H1 (cell line): ENCODE results near the gene CRABP2.

ENCODE experiments used
- GABPA ChIP-seq: IDR thresholded peaks from 2 replicates; pipeline ENCODE4 v1.6.1; 2011; ENCODE audit warnings: mild to moderate bottlenecking, low read length, moderate library complexity, borderline replicate concordance; ENCODE audit not compliant: insufficient read depth
- KDM4A ChIP-seq: IDR thresholded peaks from one replicate; pipeline ENCODE4 v1.7.1; 2012; ENCODE audit warnings: low read depth, mild to moderate bottlenecking, moderate library complexity, low read length, inconsistent platforms; ENCODE audit not compliant: severe bottlenecking
- POLR2AphosphoS5 ChIP-seq: IDR thresholded peaks from 2 replicates; pipeline ENCODE4 v1.6.1; 2011; ENCODE audit warnings: low read depth, low read length
- RAD21 ChIP-seq, 2 experiments: IDR thresholded peaks in 1 of 2; conservative IDR thresholded peaks in 1 of 2; 2 replicates each; pipeline ENCODE4 v1.6.1; 2011; ENCODE audit warnings: low read depth in 2 of 2, low read length in 2 of 2, improper control_type of control experiment in 1 of 2, inconsistent platforms in 1 of 2, mild to moderate bottlenecking in 1 of 2, moderate library complexity in 1 of 2
- TEAD4 ChIP-seq: IDR thresholded peaks from 2 replicates; pipeline ENCODE4 v1.6.1; 2012; ENCODE audit warnings: low read depth, low read length, inconsistent platforms, mixed read lengths
- ZNF274 ChIP-seq: IDR thresholded peaks from 2 replicates; pipeline ENCODE4 v1.7.0; 2012; ENCODE audit warnings: low read length, borderline replicate concordance; ENCODE audit errors: extremely low read depth
- TF ChIP-seq, protein P1 (sequence below): IDR thresholded peaks from 2 replicates; pipeline ENCODE4 v1.6.1; 2012; ENCODE audit warnings: inconsistent platforms
- TF ChIP-seq, protein P2 (sequence below), 3 experiments: IDR thresholded peaks; 1 replicate in 2 of 3; 2 replicates in 1 of 3; pipeline versions ENCODE4 v1.5.1 to v1.6.1; 2011; ENCODE audit warnings: low read length in 3 of 3, mild to moderate bottlenecking in 3 of 3, inconsistent platforms in 2 of 3, low read depth in 1 of 3, moderate library complexity in 1 of 3; ENCODE audit not compliant: insufficient read depth in 1 of 3; ENCODE audit errors: control extremely low read depth in 1 of 3

DNA sequence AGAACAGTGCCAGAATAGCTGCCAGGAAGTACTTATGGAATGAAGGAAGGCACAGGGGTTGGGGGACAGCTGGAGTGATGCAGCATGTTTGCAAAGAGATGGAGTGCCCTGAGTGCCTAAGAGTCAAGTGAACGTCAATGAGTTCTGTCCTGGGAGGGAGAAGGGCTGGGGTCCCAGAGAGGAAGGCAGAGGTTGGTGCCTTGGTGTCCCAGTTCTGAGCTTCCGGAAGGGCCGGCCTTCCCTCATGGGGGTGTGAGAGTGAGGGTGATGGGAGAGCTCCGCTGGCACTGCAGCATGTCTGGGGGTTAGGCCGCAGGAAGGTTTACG lies 45.8 kb downstream of the CRABP2 start:
- TF ChIP-seq TEAD4, result no peak
- TF ChIP-seq KDM4A, result no peak
- no peak for TF ChIP-seq POLR2AphosphoS5
- TF ChIP-seq, protein P1, sequence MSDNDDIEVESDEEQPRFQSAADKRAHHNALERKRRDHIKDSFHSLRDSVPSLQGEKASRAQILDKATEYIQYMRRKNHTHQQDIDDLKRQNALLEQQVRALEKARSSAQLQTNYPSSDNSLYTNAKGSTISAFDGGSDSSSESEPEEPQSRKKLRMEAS, result no peak
- TF ChIP-seq, protein P2, sequence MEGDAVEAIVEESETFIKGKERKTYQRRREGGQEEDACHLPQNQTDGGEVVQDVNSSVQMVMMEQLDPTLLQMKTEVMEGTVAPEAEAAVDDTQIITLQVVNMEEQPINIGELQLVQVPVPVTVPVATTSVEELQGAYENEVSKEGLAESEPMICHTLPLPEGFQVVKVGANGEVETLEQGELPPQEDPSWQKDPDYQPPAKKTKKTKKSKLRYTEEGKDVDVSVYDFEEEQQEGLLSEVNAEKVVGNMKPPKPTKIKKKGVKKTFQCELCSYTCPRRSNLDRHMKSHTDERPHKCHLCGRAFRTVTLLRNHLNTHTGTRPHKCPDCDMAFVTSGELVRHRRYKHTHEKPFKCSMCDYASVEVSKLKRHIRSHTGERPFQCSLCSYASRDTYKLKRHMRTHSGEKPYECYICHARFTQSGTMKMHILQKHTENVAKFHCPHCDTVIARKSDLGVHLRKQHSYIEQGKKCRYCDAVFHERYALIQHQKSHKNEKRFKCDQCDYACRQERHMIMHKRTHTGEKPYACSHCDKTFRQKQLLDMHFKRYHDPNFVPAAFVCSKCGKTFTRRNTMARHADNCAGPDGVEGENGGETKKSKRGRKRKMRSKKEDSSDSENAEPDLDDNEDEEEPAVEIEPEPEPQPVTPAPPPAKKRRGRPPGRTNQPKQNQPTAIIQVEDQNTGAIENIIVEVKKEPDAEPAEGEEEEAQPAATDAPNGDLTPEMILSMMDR (IDR thresholded peaks at IDR 0.05; ENCODE audit: control extremely low read depth in 1 of 3, insufficient read depth in 1 of 3, low read depth in 1 of 3, low read length in 3 of 3), result no peak
- TF ChIP-seq GABPA, result no peak
- no peak for TF ChIP-seq RAD21 (IDR thresholded peaks at IDR 0.05 in 1 of 2, conservative IDR thresholded peaks at IDR 0.05 in 1 of 2; ENCODE audit: low read depth in 2 of 2, low read length in 2 of 2)
- TF ChIP-seq ZNF274, result no peak
